K562 (cell line): ENCODE data around the gene PRKAR2B. TPM values are rescaled to one million over a fixed set of nuclear protein-coding genes. Genes with fewer than 3 reads are reported as not detected.

Experiments used
- ASH1L ChIP-seq: fragments of 450-650 bp; IDR thresholded peaks from 2 replicates; pipeline ENCODE4 v1.6.1; 2018; ENCODE audit warnings: borderline replicate concordance, mild to moderate bottlenecking, low read depth; ENCODE audit not compliant: partially characterized antibody
- CEBPB ChIP-seq: fragments of 450-650 bp; IDR thresholded peaks from 2 replicates; pipeline ENCODE4 v1.6.1; 2016; ENCODE audit warnings: missing genetic modification characterization, missing compliant biosample characterization
- E2F3 ChIP-seq: fragments of 250-450 bp; sonication (Bioruptor Pico); IDR thresholded peaks from 2 replicates; pipeline ENCODE4 v1.4.0; 2020; ENCODE audit warnings: mild to moderate bottlenecking
- ERF ChIP-seq: fragments of 450-650 bp; formaldehyde crosslinking; IDR thresholded peaks from 2 replicates; pipeline ENCODE4 v1.4.0; 2020; ENCODE audit warnings: mild to moderate bottlenecking, mixed read lengths
- ETV6 ChIP-seq, 3 experiments: fragments of 150-350 bp in 1 of 3; sonication (generic) in 1 of 3; formaldehyde crosslinking in 1 of 3; IDR thresholded peaks; 2 replicates each; pipeline versions ENCODE4 v1.6.1 to v1.8.0; 2014 to 2022; ENCODE audit warnings: borderline replicate concordance in 2 of 3, low read depth in 2 of 3, antibody characterized with exemption in 1 of 3, low read length in 1 of 3, mild to moderate bottlenecking in 1 of 3, missing genetic modification reagents in 1 of 3
- EWSR1 ChIP-seq: fragments of 450-650 bp; IDR thresholded peaks from 2 replicates; pipeline ENCODE4 v1.6.1; 2018; ENCODE audit warnings: borderline replicate concordance, mild to moderate bottlenecking, low read depth, moderate library complexity; ENCODE audit not compliant: partially characterized antibody
- GABPB2 ChIP-seq: fragments of 250-450 bp; sonication (Bioruptor Pico); conservative IDR thresholded peaks from 2 replicates; pipeline ENCODE4 v1.5.1; 2021; ENCODE audit warnings: mild to moderate bottlenecking
- HDAC3 ChIP-seq: fragments of 450-650 bp; IDR thresholded peaks from 2 replicates; pipeline ENCODE4 v1.6.1; 2018; ENCODE audit warnings: borderline replicate concordance, mild to moderate bottlenecking, moderate library complexity; ENCODE audit not compliant: partially characterized antibody
- HEY1 ChIP-seq: fragments of 250-450 bp; sonication (Bioruptor Pico); IDR thresholded peaks from 2 replicates; pipeline ENCODE4 v1.5.0; 2020; ENCODE audit warnings: mild to moderate bottlenecking, moderate library complexity, borderline replicate concordance
- NBN ChIP-seq: fragments of 450-650 bp; IDR thresholded peaks from 2 replicates; pipeline ENCODE4 v1.6.1; 2016; ENCODE audit warnings: low read depth, mild to moderate bottlenecking
- NONO ChIP-seq, 2 experiments: fragments of 200-400 bp in 1 of 2; fragments of 450-650 bp in 1 of 2; formaldehyde crosslinking in 1 of 2; IDR thresholded peaks; 2 replicates each; pipeline ENCODE4 v1.6.1; 2017; ENCODE audit warnings: low read depth in 2 of 2, mild to moderate bottlenecking in 2 of 2, moderate library complexity in 2 of 2, low read length in 1 of 2
- NR3C1 ChIP-seq: sonication (generic); formaldehyde crosslinking; IDR thresholded peaks from 2 replicates; pipeline ENCODE4 v1.8.1; 2022; ENCODE audit warnings: missing genetic modification reagents
- PHF21A ChIP-seq: fragments of 450-650 bp; IDR thresholded peaks from 2 replicates; pipeline ENCODE4 v1.6.1; 2017; ENCODE audit warnings: low read depth, borderline replicate concordance
- SNRNP70 ChIP-seq: fragments of 200-400 bp; formaldehyde crosslinking; optimal IDR thresholded peaks from 2 replicates; pipeline ENCODE3; 2017; ENCODE audit warnings: low read depth, low read length
- STAT5B ChIP-seq: fragments of 250-450 bp; sonication (Bioruptor Pico); IDR thresholded peaks from 2 replicates; pipeline ENCODE4 v1.8.0; 2021; ENCODE audit warnings: mild to moderate bottlenecking, inconsistent platforms
- ZFPM2 ChIP-seq: fragments of 250-450 bp; sonication (Bioruptor Pico); IDR thresholded peaks from 2 replicates; pipeline ENCODE4 v1.5.1; 2022; ENCODE audit warnings: mild to moderate bottlenecking
- ZNF24 ChIP-seq: fragments of 450-650 bp; IDR thresholded peaks from 2 replicates; pipeline ENCODE4 v1.6.1; 2016
- ZNF282 ChIP-seq: sonication (generic); formaldehyde crosslinking; IDR thresholded peaks from 2 replicates; pipeline ENCODE4 v1.8.1; 2023; ENCODE audit warnings: missing genetic modification reagents
- ZNF584 ChIP-seq: fragments of 200-800 bp; sonication (Bioruptor generic); IDR thresholded peaks from 2 replicates; pipeline ENCODE4 v1.6.1; 2016; ENCODE audit warnings: low read depth, mild to moderate bottlenecking, missing genetic modification characterization, missing compliant biosample characterization
- ZNF76 ChIP-seq: fragments of 250-450 bp; sonication (Bioruptor Pico); IDR thresholded peaks from 2 replicates; pipeline ENCODE4 v1.4.0; 2020; ENCODE audit warnings: mild to moderate bottlenecking, moderate library complexity, borderline replicate concordance
- ZNF77 ChIP-seq: fragments of 250-450 bp; sonication (Bioruptor Pico); IDR thresholded peaks from 2 replicates; pipeline ENCODE4 v1.5.0; 2020
- ZNF79 ChIP-seq: fragments of 250-450 bp; sonication (Bioruptor Pico); IDR thresholded peaks from 2 replicates; pipeline ENCODE4 v1.4.0; 2020; ENCODE audit warnings: low read depth, mild to moderate bottlenecking, moderate library complexity
- ZNF830 ChIP-seq: fragments of 250-450 bp; sonication (Bioruptor Pico); IDR thresholded peaks from 2 replicates; pipeline ENCODE4 v1.5.0; 2021; ENCODE audit warnings: mild to moderate bottlenecking
- polyA plus RNA-seq, 8 experiments: library from polyadenylated mRNA; depleted of rRNA in 4 of 8; stranded (reverse) in 5 of 8; unstranded in 3 of 8; fragments of >200 nt; fragmentation: Nextera tagmentation in 2 of 8; fragmentation: Illumina TruSeq in 1 of 8; extraction: Ambion mirVana in 2 of 8; extraction: Trizol in 1 of 8; gene quantifications; 2 replicates each; pipeline versions ENCODE4 v1.2.1 to v1.2.3, GENCODE V29; 2011 to 2014; ENCODE audit warnings: inconsistent platforms in 1 of 8, missing spikeins in 1 of 8
- total RNA-seq, 7 experiments: library from RNA; depleted of rRNA in 6 of 7; stranded (reverse); fragments of >200 nt in 6 of 7; fragmentation: Illumina TruSeq in 2 of 7; extraction: Trizol in 2 of 7; gene quantifications; 2 replicates each; pipeline versions ENCODE4 v1.2.1 to v1.2.3, GENCODE V29; 2011 to 2021; ENCODE audit warnings: low replicate concordance in 1 of 7
- TF ChIP-seq, protein P1 (sequence below), 2 experiments: fragments of 200-800 bp in 1 of 2; sonication (Bioruptor generic) in 1 of 2; sonication (generic) in 1 of 2; formaldehyde crosslinking in 1 of 2; IDR thresholded peaks in 1 of 2; conservative IDR thresholded peaks in 1 of 2; 2 replicates each; pipeline versions ENCODE4 v1.5.0 to v1.6.1; 2016 to 2020; ENCODE audit warnings: missing compliant biosample characterization in 1 of 2, missing genetic modification characterization in 1 of 2, missing genetic modification reagents in 1 of 2
- TF ChIP-seq, protein P2 (sequence below): fragments of 200-800 bp; sonication (Bioruptor generic); IDR thresholded peaks from 2 replicates; pipeline ENCODE4 v1.6.1; 2017; ENCODE audit warnings: missing genetic modification characterization, missing compliant biosample characterization
- TF ChIP-seq, protein P3 (sequence below): fragments of 250-450 bp; sonication (Bioruptor Pico); IDR thresholded peaks from 2 replicates; pipeline ENCODE4 v1.8.0; 2021; ENCODE audit warnings: moderate library complexity, mild to moderate bottlenecking, inconsistent platforms

Gene PRKAR2B
- total and polyA plus RNA-seq, 9 of the 15 experiments (the other 6 are each of a cell fraction or from before 2014, with no cell fraction given) = 59.0 to 173 (median 129) TPM

DNA sequence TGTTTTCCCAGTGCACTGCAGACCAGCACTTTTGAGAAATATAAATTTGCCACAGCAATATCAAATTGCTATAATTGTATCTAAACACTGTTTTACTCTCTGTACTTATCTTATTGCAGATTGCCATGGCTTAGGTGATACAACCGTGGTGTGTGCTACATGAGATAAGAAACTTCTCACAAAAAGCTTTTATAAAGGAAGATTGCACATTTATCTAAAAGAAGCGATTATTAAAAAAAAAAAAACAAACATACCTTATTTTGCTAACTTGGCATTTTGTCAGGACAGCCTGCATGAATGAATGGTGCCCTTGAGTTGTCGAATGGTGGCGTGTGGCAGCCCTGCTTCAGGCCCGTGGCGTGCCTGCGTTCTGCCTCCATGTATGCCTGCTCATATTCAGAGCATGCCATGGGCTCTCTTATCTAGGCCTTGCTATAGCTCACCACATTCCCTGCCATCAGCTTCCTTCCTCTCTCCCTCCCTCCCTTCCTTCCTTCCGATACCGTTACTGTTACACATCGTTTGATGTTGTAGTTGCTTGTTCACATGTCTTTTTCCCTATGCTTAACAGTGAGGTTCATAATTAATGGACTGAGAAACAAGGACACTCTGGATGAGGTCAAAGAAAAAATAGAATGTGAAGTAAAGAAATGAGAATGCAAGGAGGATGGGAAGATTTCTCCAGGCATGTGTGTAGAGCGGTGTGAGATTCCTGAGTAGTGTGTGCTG is 34.9 kb downstream of the PRKAR2B start (continued):
- TF ChIP-seq ZNF584 (CRISPR knock-in tag) = peak; percentile 56; the same call in 1 of the 2 replicates
- no peak for TF ChIP-seq E2F3 (CRISPR knock-in tag)
- TF ChIP-seq CEBPB (tag) = no peak
- no peak for TF ChIP-seq ZNF77 (CRISPR knock-in tag)
- TF ChIP-seq, protein P1, sequence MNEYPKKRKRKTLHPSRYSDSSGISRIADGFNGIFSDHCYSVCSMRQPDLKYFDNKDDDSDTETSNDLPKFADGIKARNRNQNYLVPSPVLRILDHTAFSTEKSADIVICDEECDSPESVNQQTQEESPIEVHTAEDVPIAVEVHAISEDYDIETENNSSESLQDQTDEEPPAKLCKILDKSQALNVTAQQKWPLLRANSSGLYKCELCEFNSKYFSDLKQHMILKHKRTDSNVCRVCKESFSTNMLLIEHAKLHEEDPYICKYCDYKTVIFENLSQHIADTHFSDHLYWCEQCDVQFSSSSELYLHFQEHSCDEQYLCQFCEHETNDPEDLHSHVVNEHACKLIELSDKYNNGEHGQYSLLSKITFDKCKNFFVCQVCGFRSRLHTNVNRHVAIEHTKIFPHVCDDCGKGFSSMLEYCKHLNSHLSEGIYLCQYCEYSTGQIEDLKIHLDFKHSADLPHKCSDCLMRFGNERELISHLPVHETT (CRISPR knock-in tag; conservative IDR thresholded peaks at IDR 0.05 in 1 of 2, IDR thresholded peaks at IDR 0.05 in 1 of 2) = no peak; a peak in 1 of 4 replicates
- peak; percentile 78 for TF ChIP-seq ERF
- peak; percentile 39 for TF ChIP-seq HDAC3
- TF ChIP-seq NR3C1 (CRISPR knock-in tag) = no peak
- TF ChIP-seq GABPB2 (CRISPR knock-in tag) = no peak
- no peak for TF ChIP-seq ASH1L
- TF ChIP-seq HEY1 (CRISPR knock-in tag) = no peak
- TF ChIP-seq ZNF76 (CRISPR knock-in tag) = 0 out of 2 replicates have a peak, but pooled peaks have one; percentile 0
- TF ChIP-seq, protein P2, sequence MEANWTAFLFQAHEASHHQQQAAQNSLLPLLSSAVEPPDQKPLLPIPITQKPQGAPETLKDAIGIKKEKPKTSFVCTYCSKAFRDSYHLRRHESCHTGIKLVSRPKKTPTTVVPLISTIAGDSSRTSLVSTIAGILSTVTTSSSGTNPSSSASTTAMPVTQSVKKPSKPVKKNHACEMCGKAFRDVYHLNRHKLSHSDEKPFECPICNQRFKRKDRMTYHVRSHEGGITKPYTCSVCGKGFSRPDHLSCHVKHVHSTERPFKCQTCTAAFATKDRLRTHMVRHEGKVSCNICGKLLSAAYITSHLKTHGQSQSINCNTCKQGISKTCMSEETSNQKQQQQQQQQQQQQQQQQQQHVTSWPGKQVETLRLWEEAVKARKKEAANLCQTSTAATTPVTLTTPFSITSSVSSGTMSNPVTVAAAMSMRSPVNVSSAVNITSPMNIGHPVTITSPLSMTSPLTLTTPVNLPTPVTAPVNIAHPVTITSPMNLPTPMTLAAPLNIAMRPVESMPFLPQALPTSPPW (CRISPR knock-in tag) = peak; percentile 56
- peak; percentile 75; the same call in 1 of the 2 replicates for TF ChIP-seq ZNF24
- no peak for TF ChIP-seq ZNF282 (CRISPR knock-in tag)
- TF ChIP-seq, protein P3, sequence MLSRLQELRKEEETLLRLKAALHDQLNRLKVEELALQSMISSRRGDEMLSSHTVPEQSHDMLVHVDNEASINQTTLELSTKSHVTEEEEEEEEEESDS (CRISPR knock-in tag) = no peak
- TF ChIP-seq EWSR1 = no peak
- no peak for TF ChIP-seq ZNF830 (CRISPR knock-in tag)
- TF ChIP-seq NBN = peak; percentile 93
- peak; percentile 59 to 62 for TF ChIP-seq ETV6 (IDR thresholded peaks at IDR 0.05; ENCODE audit: borderline replicate concordance in 1 of 2, low read depth in 2 of 2, low read length in 1 of 2)
- TF ChIP-seq ETV6 (CRISPR knock-in tag; IDR thresholded peaks at IDR 0.05; ENCODE audit: borderline replicate concordance) = 0 out of 2 replicates have a peak, but pooled peaks have one; percentile 42
- no peak for TF ChIP-seq STAT5B
- TF ChIP-seq PHF21A = no peak
- no peak for TF ChIP-seq ZFPM2 (CRISPR knock-in tag)
- TF ChIP-seq SNRNP70 = no peak
- 0 out of 4 replicates have a peak, but pooled peaks of 1 of the 2 experiments have one; percentile 11 for TF ChIP-seq NONO (IDR thresholded peaks at IDR 0.05; ENCODE audit: low read depth in 2 of 2, low read length in 1 of 2)
- TF ChIP-seq ZNF79 = no peak
